GM11168 (cell line): ENCODE measurements around the gene IGLL1.
"Not testable (repeated sequence)": the region's sequence is repeated elsewhere in the genome, so short reads cannot be mapped to it uniquely, and the experiment has no call there.

ENCODE experiments used
- in situ Hi-C: fragments of 300-500 bp; cut with MboI; formaldehyde crosslinking; loops from one replicate; pipeline ENCODE4 v1.12.0; 2022; ENCODE audit warnings: low sequenced_read_pairs; ENCODE audit not compliant: unreplicated experiment

The IGLL1 gene

GRCh38 chr22:23543506-23544000 lies 36.5 kb downstream of the IGLL1 start:
- in situ Hi-C loops: not testable (repeated sequence)

- in situ Hi-C loops: no loop called here
Measured at GRCh38 chr22:23542933-23543332, 37.2 kb downstream of the IGLL1 start.

GRCh38 chr22:23542391-23542790 lies 37.7 kb downstream of the IGLL1 start:
- in situ Hi-C loops: not testable (repeated sequence)

GRCh38 chr22:23541849-23542281 lies 38.2 kb downstream of the IGLL1 start:
- in situ Hi-C loops: not testable (repeated sequence)

GRCh38 chr22:23540837-23541236 lies 39.3 kb downstream of the IGLL1 start:
- in situ Hi-C loops: not testable (repeated sequence)

- in situ Hi-C loops: not testable (repeated sequence)
Measured at GRCh38 chr22:23539839-23540198, 40.3 kb downstream of the IGLL1 start.

- in situ Hi-C loops: no loop called here
Measured at GRCh38 chr22:23539135-23539838, 40.8 kb downstream of the IGLL1 start.

- in situ Hi-C loops: not testable (repeated sequence)
Measured at GRCh38 chr22:23538696-23539030, 41.4 kb downstream of the IGLL1 start.

- in situ Hi-C loops: not testable (repeated sequence)
Measured at GRCh38 chr22:23537830-23538695, 42.0 kb downstream of the IGLL1 start.

- in situ Hi-C loops: no loop called here
Measured at GRCh38 chr22:23537416-23537815, 42.7 kb downstream of the IGLL1 start.

- in situ Hi-C loops: no loop called here
Measured at GRCh38 chr22:23536821-23537345, 43.2 kb downstream of the IGLL1 start.

GRCh38 chr22:23535790-23536661 lies 44.1 kb downstream of the IGLL1 start:
- in situ Hi-C loops: not testable (repeated sequence)

GRCh38 chr22:23534851-23535717 lies 45.0 kb downstream of the IGLL1 start:
- in situ Hi-C loops: no loop called here

GRCh38 chr22:23534201-23534850 lies 45.8 kb downstream of the IGLL1 start:
- in situ Hi-C loops: no loop called here

- in situ Hi-C loops: no loop called here
Measured at GRCh38 chr22:23533771-23534191, 46.3 kb downstream of the IGLL1 start.

- in situ Hi-C loops: no loop called here
Measured at GRCh38 chr22:23533328-23533762, 46.7 kb downstream of the IGLL1 start.

GRCh38 chr22:23532731-23533130 lies 47.4 kb downstream of the IGLL1 start:
- in situ Hi-C loops: no loop called here

GRCh38 chr22:23531966-23532705 lies 48.0 kb downstream of the IGLL1 start:
- in situ Hi-C loops: no loop called here
